CD4-positive, alpha-beta T cell treated with Interleukin-6 for 4 hours (primary cell): ENCODE results near the gene PKN3.

Source experiments
- DNase-seq: peaks from one replicate; pipeline ENCODE4 v3.0.0-alpha.2; 2020; ENCODE audit warnings: mixed read lengths

Gene PKN3

GRCh38 chr9:128718475-128718874, 16.2 kb downstream of the PKN3 start:
- DNase-seq: no peak

DNA sequence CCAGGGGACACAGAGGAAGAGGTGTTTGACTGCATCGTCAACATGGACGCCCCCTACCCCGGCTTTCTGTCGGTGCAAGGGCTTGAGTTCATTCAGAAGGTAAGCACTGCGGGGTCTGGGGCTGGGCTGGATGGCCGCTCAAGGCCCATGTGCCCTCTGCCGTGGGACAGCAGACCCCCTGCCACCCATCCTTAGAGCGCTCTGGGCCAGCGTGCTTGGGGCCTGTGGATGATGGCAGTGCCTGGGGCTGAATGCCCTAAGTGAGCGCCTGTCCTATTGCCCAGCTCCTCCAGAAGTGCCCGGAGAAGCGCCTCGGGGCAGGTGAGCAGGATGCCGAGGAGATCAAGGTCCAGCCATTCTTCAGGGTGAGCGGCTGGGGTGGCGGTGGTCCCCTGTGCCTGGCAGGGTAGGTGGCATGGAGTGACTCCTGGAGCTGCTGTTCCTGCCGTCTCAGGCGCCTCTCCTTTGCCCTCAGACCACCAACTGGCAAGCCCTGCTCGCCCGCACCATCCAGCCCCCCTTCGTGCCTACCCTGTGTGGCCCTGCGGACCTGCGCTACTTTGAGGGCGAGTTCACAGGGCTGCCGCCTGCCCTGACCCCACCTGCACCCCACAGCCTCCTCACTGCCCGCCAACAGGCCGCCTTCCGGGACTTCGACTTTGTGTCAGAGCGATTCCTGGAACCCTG, 17.8 kb downstream of the PKN3 start:
- no peak for DNase-seq

- DNase-seq: no peak
These were observed 18.7 kb downstream of the PKN3 start for GRCh38 chr9:128720841-128721486.

DNA sequence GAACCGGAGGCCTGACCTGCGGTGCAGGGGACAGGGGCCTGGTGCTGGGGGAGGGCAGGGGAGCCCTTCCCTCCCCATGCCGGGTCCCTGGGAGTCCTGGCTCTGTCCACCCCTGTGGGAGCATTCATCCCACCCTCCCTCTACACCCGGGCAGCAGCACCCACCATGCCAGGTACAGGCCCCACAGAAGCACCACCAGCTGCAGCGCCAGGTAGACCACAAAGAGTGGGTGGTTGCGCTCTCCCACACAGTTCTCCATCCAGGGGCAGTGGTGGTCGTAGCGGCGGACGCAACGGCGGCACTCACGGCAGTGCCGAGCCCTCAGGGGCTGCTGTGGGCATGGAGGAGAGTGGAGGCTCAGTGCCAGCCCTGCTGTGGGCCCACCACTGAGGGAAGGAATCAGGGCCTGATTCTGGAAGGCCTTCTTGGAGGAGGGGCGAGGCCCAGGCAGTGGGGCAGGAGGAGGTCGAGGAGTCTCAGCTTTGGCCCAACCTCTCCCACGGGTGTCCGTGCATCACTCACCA, 19.2 kb downstream of the PKN3 start:
- DNase-seq: no peak

DNA sequence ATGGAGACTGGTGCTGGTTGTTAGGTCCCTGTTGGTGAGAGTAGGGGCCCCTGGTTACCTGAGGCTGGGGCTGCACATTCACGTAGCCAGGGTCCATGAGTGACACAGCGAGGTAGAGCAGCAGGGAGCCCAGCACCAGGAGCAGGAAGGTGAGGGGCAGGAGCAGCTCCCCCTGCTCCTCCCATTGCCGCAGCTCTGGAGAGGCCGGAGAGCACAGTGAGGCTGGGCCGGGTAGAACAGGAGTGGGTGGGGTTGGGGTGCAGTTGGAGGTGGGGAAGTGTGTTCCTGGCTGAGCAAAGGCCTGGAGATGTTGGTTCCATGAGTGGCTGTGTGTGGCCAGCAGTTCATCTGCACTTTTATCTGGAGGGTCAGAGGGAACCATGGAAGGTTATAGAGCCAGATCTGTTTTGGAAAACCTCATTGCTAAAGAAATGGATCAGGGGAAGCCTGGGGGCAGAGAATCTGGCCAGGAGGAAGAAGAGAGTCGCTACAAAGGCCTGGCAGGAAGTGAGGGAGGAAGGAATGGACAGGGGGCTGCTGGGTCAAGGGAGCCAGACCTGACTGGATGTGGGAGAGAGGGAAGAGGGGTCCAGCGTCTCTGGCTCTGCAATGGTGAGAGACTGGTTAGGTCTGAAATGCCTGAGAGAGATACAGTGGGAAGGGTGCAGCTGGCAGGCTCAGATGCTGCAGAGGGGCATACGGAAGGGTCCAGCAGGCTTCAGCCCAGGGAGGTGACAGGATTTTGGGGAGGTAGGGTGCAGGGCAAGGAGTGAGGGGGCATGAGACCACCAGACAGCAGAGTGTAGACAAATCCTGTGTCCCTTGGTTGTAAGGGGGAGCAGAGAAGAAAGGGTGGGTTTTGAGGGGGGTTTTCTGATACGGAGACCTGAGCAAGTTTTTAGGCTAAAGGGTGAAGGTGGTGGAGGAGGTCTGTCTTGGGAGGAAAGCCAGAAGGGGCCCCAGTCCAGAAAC, 20.4 kb downstream of the PKN3 start:
- no peak for DNase-seq

GRCh38 chr9:128723352-128723865, 21.1 kb downstream of the PKN3 start:
- DNase-seq: no peak

DNA sequence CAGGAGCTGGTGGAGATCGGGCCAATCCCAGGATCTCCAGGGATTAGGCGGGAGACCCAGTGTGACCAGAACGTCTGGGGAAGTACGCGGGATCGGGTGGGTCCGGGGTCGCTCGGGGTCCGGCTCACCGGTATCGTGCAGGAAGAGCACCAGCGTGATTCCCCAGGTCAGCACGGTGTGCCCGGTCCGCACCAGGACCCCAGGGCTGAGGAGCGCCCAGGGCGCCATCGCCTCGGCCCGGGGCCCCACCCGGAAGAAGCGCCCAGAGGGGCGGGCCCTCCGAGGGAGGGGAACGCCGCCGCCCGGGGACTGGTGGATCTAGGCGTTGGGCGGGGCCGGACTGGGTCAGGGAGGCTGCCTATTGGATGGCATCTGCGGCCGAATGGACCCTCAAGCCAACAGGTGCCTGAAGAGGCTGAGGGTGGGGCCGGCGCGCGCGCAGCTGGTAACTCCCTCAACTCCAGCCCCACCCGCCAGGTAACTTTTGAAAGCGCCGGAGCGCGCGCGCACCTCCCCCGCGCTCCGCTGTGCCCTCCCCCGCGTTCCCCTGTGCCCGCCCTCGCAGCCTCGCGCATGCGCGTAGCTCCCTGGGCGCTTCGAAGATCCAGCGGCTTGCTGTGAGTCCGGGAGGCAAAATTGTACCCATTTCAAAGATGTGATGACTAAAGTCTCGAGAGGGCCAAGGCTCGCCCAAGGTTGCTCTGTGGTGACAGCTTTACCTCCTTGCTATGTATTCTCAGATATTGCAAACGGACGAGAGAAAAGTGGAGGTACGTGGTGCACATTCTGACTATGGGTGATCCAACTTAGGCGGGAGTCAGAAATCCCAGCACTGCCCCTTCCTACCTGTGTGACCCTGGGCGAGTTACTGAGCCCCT, 21.8 kb downstream of the PKN3 start, which contains the start of gene ZDHHC12:
Gene ZDHHC12 (minus strand): TSS at position 262 of the 878 bp plus-strand sequence. CDS start 34 bp downstream, at position 228.
- peak; percentile 100 for DNase-seq

- DNase-seq: peak; percentile 50
These were observed 22.5 kb downstream of the PKN3 start for GRCh38 chr9:128724744-128725211.

DNA sequence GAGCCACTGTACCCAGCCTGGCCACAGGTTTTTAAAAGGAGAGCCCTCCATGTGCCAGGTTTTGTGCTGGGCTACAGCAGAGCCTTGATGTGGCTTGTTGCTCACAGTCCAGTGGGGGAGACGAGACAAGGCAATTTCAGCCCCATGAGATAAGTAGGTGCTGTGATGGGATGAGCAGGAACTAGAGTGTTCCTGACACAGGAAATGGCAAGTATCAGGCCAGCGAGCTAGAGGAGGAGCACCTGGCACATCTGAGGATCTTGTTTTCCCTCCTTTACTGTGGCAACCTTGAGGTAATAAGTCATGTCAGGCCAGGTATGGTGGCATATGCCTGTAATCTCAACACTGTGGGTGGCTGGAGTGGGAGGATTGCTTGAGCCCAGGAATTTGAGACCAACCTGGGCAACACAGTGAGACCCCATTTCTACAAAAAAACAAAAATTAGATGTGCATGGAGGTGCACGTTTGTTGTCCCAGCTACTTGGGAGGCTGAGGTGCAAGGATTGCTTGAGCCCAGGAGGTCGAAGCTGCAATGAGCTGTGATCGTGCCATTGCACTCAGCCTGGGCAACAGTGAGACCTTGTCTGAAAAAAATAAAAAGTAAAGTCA, 25.4 kb downstream of the PKN3 start:
- DNase-seq: no peak

DNA sequence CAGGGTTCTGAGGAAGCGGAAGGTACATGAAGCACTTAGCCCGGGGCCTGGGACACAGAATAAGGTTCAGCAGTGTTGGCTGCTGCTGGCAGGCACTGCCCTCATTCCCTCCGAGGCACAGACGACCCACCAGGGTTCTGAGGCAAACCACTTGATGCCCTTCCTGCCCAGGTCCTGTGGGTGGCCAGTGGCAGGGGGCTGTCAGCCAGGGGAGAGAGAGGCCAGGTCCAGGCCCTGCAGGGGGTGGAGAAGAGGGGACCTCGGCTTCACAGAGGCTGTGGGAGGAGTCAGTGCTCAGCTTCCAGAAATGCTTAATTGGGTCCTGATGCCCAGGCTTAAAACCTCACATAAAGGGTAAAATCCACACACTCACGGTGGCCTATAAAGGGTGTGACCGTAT, 26.0 kb downstream of the PKN3 start:
- DNase-seq: no peak

DNA sequence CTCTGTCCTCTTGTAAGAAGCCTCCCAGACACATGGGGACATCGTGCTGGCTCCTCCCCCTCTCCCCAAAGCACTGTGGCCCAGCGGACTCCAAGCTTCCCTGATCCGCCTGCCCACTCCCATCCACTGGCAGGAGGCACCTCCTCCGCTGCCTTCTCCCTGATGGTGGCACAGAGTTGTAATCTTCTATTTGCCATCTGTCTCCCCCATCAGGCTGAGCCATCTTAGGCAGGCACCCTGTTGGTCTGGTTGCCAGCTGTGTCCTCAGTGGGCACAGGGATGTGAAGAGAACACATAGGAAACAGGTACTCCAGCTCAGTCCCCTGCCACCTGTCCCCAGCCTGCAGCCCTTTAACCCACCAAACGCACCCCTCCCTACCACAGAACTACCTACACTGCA, 27.0 kb downstream of the PKN3 start:
- no peak for DNase-seq

- no peak for DNase-seq
These were observed 27.6 kb downstream of the PKN3 start for GRCh38 chr9:128729766-128730517.

- no peak for DNase-seq
These were observed 28.8 kb downstream of the PKN3 start for GRCh38 chr9:128731093-128731492.

DNA sequence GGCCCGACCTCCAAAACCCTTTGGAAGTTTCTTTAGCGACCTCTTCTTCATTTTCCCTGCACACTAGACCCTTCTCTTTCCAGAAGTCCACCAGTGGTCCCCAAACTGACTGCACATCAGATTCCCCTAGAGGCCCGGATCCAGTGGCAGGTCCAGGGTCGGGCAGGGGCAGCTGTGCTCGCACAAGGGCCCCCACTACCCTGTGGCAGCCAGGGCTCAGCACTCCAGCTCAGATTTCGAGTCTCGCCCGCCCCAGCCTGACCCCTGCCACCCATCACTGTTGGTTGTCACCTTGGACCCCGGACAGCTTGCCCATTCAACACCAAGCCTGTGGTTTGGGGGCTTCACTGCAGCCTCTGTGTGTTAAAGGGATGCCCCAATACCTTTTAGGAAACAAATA, 29.4 kb downstream of the PKN3 start:
- DNase-seq: no peak

GRCh38 chr9:128732576-128732975, 30.3 kb downstream of the PKN3 start:
- no peak for DNase-seq

GRCh38 chr9:128733256-128733655, 31.0 kb downstream of the PKN3 start:
- peak; percentile 43 for DNase-seq

GRCh38 chr9:128735373-128735772, 33.1 kb downstream of the PKN3 start:
- DNase-seq: no peak

DNA sequence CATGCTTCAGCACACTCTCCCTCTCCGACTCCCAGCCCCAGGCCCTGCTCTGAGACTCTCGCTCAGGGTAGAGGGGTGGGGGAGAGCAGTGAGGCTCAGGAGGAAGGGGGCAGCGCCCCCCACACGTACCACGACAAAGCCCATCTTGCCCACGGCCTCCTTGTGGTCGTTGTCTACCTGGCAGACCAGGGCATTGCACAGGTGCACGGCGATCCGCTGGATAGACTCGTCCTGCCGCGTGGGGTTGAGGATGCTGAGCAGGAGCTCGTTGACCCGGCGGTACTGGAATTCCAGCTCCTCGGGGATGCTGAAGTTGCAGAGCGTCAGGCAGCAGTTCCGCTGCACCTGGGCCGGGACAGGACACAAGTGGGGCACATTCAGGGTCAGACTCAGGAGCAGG, 40.1 kb downstream of the PKN3 start:
- no peak for DNase-seq

DNA sequence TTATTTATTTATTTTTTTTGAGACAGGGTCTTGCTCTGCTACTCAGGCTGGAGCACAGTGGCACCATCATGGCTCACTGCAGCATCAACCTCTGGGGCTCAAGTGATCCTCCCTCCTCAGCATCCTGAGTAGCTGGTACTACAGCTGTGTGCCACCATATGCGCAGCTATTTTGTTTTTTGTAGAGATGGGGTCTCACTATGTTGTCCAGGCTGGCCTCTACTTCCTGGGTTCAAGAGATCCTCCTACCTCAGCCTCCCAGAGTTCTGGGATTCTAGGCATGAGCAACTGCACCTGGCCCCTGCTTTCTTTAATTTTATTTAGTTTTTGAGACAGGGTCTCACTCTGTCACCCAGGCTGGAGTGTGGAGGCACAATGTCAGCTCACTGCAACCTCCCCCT, 41.1 kb downstream of the PKN3 start:
- DNase-seq: no peak

DNA sequence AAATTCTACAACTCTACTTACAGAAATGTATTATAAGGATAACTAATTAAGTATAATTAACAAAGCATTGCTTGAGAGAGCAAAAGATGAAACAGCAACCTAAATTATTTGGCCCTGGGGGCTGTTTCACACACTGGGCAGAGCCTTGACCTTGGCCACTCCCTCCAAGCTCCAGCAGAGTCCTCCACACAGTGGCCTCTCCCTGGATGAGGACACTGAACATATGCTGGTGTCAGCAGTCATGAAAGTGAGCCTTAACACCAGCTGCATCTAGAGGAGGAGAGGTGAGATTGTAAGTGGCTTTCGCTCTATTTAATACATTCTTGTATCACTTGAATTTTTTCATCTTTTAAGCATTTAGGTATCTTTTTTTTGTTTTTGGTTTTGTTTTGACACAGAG, 44.9 kb downstream of the PKN3 start:
- DNase-seq: no peak
